Stimulated activated CD8-positive, alpha-beta memory T cell treated with anti-CD3 and anti-CD28 coated beads, Interleukin-4, amount 100 ng/mL, for 1 hour (primary cell): ENCODE measurements around the gene STON2.

Experiments used
- DNase-seq, 2 donors: peaks; one replicate each; pipeline ENCODE4 v3.0.0-alpha.2; 2020; ENCODE audit warnings: low read depth in 2 of 2, low spot score in 1 of 2

The STON2 gene

DNA sequence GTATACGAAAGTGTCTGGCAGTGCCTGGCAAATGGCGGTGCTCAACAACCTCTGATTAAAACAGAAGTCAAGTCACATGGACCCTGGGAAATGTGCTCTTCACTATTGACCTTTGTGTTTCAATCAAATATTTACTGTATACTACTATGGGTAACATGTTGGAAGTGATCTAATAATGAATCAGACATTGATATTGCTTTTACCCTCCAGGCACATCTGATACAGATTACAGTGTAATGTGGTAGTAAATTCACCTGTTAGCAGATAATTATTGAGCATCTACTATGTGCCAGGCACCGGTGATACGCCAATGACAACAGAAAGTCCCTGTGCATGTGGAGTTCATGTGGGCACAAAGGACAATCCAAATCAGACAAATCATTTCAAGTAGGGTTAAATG is 63.1 kb downstream of the STON2 start:
- DNase-seq, result no peak

- no peak for DNase-seq
Measured at GRCh38 chr14:81336009-81336408, 64.1 kb downstream of the STON2 start.

- DNase-seq, result no peak
Measured at GRCh38 chr14:81332725-81333124, 67.4 kb downstream of the STON2 start.

DNA sequence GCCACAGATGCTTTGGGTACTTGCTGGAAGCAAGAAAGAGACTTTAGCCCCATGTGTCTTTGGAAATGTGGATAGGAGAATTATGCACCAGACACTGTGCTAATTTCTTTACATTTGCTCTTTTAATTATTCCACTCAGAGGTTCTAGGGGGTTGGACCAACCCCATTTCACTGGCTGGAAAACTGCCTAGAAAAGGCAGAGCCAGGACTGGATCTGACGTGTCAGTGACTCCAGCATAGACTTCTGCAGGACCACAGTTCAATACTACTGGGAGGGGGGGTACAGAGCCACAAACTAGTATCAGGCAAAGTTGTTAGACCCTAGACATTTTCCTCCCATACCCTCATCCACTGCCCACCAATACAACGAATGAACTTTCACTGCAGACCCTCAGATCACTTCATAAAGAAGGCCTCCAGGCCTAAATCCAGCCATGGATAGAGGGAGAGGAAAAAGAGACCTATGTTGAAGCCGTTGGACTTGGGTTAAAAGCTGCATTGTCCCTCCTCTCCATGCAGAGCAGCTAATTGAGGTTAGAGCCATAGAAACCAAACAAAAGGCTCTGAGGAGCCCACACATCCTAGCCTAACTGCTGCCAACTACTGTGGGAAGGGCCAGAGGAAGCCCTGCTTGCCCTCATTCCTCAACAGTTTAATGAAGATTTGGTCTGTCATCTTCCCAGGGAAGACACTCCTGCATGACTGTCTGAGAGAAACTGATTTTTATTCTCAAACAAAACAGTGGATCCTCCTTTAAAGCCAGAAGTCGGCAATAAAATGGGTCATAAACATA is 68.7 kb downstream of the STON2 start:
- DNase-seq, result no peak

- no peak for DNase-seq
Measured at GRCh38 chr14:81330619-81331122, 69.5 kb downstream of the STON2 start.

DNA sequence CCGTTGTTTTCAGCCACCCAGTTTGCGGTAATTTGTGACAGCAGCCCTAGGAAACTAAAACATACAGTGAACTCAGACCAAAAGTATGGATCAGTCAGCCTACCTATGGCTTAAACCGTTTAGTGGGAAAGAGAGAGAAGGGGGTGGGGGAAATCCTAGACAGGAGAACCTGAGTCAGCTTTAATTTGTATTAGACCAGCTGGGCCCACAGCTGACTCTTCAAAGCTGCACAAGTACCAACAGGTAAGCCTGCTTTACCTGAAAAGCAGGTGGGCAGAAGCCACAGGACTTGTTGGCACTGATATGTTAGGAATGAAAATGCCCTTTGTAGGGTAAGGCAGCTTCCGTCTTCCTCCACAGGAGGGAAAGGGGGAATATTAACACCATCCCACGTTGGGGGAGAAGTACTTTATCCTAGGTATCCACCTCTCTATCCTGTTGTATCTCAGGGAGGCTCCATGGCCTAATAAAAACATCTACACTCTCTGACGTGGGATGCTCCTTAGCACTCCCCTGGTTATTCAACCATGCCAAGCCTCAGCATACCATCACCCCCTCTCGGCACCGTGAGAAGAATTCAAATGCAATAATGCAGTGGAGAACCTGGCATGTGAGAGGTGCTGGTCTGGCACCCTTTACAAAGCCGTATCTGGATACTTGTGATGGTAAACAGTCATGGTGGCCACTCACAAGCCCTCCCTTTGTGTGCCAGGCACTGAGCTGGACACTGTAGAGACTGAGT is 70.3 kb downstream of the STON2 start:
- no peak for DNase-seq

DNA sequence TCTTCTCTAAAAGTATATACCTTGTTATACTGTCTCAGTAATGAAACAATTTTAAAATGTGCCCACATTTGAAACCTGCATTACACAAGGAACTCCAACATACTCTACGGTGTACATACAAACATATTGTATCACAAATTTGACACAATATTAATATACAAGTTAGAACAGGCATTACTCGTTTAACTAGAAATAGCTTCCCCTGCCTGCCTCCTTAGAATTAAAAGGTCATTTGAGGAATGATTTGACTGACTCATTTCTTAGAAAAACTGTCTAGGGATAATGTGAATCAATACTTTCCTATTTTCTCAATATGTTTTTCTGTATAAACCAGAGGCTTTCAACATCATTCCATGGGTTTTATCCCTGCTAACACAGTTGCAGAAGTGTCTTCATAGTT is 73.7 kb downstream of the STON2 start:
- no peak for DNase-seq

DNA sequence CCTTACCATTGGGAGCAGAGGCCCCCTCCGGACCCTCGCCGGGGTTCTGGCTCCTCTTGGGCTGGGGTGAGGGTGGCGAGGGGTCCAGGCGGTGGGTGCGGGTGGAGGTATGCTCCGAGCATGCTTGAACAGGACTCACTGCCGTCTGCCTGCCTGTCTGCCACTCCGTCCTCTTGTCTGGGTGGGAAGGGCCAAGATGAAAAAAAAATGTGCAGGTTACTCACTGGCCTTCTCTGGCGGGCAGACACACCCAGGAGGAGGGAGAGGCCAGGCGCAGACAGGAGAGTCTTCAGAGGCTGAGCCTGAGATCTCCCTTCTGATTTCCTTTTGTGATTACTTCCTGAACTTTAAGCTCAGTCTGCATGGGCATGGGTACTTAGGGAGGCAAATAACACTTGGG is 76.1 kb downstream of the STON2 start:
- DNase-seq, result no peak

DNA sequence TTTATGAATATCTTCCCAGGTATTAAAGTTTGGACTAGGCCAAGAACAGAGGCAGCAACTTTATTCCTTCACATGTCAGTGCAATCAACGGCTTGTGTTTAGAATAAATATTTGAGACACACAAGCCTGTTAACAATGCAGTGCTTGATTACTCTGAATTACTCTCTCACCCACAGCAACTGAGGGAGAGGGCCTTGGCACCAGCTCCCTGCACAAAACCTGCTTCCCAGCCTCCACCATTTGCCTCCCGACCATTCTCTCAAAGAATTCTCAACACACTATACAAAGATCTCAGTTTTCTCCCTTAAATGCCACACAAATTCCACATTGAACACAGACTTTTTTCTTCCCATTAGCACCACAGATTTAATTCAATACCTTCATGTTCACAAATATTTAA is 77.0 kb downstream of the STON2 start:
- no peak for DNase-seq

- DNase-seq, result no peak
Measured at GRCh38 chr14:81319946-81320345, 80.2 kb downstream of the STON2 start.

DNA sequence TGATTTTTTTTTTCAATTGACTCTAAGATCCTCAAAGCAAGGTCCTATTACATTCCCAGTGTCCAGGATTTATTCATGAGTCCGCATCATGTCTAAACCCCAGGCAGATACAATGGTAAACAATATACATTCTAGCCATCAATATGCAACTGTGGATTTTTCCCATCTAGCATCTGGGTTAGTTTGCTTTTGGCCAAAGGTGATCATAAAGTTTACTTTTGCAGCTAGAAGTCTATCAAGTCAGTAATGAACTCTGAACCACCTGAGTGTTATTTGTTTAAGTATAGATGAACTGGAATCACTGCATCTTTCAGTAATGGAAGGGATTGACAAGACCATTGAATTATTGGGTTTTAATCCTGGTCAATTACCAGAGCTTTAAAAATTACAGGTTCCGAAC is 80.8 kb downstream of the STON2 start:
- no peak for DNase-seq

DNA sequence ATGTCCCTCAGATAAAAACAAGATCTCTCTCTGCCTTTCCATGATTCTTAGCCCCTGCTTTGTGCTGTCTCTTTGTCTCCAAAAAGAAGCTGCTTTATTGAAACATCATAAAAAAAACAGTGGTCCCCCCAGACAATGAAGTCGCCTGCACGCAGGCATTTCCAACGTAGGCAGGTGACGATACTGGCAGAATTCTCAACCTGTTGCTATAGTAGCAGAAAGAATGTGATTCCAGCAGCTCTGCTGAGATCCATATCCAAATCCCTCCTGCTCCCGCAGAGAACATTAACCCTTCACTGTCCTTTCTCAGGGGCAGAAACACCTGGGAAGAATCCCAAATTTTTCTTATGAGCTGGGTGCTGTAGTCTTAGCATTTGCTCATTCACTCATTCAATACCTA is 84.8 kb downstream of the STON2 start:
- no peak for DNase-seq

GRCh38 chr14:81314443-81315175 is 85.5 kb downstream of the STON2 start:
- DNase-seq, result no peak

- DNase-seq, result no peak
Measured at GRCh38 chr14:81313775-81314429, 86.2 kb downstream of the STON2 start.

GRCh38 chr14:81313200-81313599 is 86.9 kb downstream of the STON2 start:
- no peak for DNase-seq

GRCh38 chr14:81312289-81312876 is 87.7 kb downstream of the STON2 start:
- DNase-seq, result no peak

- DNase-seq, result no peak
Measured at GRCh38 chr14:81311778-81312177, 88.3 kb downstream of the STON2 start.

DNA sequence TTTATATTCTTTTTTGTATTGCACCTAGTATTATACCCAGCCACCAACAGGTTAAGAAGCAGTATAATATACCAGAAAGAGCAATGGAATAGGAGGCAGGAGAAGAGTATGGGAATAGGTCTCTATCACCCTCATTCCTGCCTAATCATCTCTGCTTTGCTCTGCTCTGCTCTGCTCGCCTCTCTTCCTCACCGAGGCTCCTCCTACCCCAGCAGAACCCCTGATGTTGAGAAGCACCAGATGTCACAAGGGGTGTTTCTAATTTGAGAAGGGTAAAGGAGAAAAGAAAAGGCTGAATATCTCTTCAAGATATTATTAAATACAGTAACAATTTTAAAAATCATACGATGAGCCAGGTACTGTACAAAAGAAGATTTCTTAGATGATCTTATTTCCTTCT is 89.0 kb downstream of the STON2 start:
- DNase-seq, result no peak

DNA sequence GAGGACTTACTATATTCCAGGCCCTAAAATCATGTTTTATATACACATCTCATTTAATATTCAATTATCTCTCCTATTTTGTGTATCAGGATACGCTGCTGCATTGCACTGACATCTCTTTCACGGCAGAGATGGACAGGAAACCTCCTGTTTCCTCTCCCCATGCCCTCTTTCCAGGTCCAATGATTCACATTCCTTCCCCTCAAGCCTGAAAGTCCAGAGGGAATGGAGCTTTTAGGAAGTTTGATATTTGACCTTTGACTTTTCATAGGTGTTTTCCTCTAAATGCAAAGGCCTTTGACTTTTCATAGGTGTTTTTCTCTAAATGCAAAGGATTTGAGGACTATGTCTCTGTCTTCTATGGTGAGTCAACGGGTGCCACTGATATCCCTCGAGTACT is 89.5 kb downstream of the STON2 start:
- DNase-seq, result no peak

GRCh38 chr14:81309511-81309910 is 90.6 kb downstream of the STON2 start:
- DNase-seq, result no peak

DNA sequence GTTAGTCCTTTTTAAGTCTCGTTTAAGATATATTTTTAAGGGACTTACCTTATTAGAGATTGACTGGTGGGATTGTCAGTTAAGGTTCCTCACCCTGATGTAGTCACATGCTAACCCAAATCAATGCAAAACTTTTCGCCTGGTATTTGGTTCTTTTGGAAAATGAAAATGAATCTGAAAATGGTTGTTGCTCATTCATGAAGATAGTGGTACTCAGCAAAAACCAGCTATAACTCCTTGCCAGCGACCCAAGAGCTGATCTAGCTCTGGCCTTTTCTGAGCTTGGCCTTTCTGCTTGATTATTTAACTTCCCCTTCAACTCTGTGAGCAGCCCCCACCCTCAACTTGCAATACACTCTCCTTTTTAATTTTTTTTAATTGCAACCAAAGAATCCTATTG is 94.4 kb downstream of the STON2 start:
- DNase-seq, result no peak
